AG09309 (cell line): ENCODE results near the gene TCAIM.

Experiments used
- DNase-seq: peaks from one replicate; pipeline ENCODE4 v3.0.0-alpha.2; 2010; ENCODE audit warnings: low read depth
- H3K4me3 ChIP-seq: 2 replicates; pipeline ENCODE4 v1.5.1; 2011; ENCODE audit warnings: mild to moderate bottlenecking, low read depth, low read length, moderate library complexity; ENCODE audit not compliant: control insufficient read depth
- CTCF ChIP-seq: IDR thresholded peaks from 2 replicates; pipeline ENCODE4 v1.5.1; 2011; ENCODE audit warnings: mild to moderate bottlenecking, low read depth, low read length, inconsistent platforms; ENCODE audit not compliant: insufficient read depth, control insufficient read depth; ENCODE audit errors: missing control alignments

The TCAIM gene

GRCh38 chr3:44427683-44428082 lies 89.1 kb downstream of the TCAIM start:
- H3K4me3 ChIP-seq, result no peak overlapping the region
- no peak for DNase-seq
- no peak for TF ChIP-seq CTCF

GRCh38 chr3:44428910-44429309 lies 90.3 kb downstream of the TCAIM start:
- no peak for DNase-seq
- no peak overlapping the region for H3K4me3 ChIP-seq
- no peak for TF ChIP-seq CTCF

- no peak overlapping the region for H3K4me3 ChIP-seq
- no peak for DNase-seq
- no peak for TF ChIP-seq CTCF
These were observed 90.9 kb downstream of the TCAIM start for GRCh38 chr3:44429459-44429858.

GRCh38 chr3:44430466-44430865 lies 91.9 kb downstream of the TCAIM start:
- DNase-seq, result no peak
- TF ChIP-seq CTCF, result no peak
- H3K4me3 ChIP-seq, result no peak overlapping the region

- DNase-seq, result no peak
- no peak for TF ChIP-seq CTCF
These were observed 96.4 kb downstream of the TCAIM start for GRCh38 chr3:44434834-44435510.

GRCh38 chr3:44436181-44436580 lies 97.6 kb downstream of the TCAIM start:
- no peak overlapping the region for H3K4me3 ChIP-seq
- DNase-seq, result no peak
- TF ChIP-seq CTCF, result no peak

More at GRCh38 chr3:44434834-44435510, 96.4 kb downstream of the TCAIM start:
- H3K4me3 ChIP-seq, result no peak overlapping the region
